DMS114 treated with DMSO at 0.1 percent for 48 hours (cell line): ENCODE data around the gene INCENP.

Experiments used
- DNase-seq: peaks from one replicate; lab custom pipeline; 2025; ENCODE audit not compliant: unreplicated experiment; lab: John Stamatoyannopoulos, UW

The INCENP gene

DNA sequence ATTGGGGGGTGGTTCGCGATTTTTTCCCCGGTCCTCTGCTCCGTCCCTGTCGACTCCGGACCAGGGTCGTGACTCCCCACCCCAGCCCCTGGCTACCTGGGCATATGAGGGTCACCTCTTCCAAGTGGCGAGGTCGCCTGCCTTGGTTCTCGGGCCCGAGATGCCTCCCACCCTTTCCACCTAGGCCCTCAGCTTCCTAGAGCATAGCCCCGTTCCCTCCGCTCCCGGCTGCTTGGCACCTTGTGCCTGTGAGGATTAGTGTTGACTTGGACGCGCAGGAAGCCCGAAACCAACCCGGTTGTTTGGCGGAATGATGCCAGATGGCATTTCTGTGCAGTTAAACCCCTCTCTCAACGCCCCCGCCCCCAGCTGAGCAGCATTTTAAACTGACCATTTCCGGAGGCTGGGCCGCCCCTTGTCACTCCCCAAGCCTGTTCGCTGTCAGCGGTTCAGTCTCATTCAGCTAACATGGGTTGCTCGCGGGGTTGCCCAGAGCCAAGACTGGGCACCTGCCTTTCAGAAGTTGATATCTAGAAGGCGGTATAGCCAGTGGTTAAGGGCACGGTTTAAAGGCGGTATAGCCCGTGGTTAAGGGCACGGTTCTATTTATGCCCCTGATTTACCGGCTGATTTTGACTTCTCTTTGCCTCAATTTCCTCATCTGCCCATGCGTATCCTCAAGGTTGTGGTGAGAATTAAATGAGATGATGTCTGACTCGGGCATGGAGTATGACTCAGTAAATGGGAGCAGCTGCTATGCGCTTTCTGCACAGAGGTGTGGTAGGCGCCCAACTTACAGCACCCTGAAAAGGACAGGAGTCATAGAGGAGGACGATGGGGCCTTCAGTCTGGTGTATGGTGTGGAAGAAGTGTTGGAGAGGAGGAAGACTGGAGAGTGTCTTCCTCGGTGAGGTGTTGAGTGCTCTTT is 639 bp downstream of the INCENP start:
- no peak for DNase-seq

DNA sequence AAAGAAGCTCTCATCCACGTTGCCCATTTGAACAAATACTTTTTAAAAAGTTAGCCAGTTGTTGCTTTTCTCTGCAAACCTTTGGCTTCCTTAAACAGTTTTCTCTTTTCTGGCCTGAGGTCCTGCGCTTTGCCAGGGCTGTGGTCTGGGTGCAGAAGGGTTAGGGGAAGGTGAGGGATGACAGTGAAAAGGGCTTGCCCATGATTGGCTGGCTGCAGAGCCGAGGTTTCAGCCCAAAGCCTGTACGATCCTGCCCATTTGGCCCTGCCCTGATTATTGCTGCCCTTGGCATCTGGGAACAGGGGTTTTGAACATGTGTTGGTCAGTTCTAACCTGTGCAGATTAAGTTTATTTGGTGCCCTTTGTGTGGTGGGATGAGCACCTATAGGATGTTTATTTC is 1.5 kb downstream of the INCENP start:
- no peak for DNase-seq

DNA sequence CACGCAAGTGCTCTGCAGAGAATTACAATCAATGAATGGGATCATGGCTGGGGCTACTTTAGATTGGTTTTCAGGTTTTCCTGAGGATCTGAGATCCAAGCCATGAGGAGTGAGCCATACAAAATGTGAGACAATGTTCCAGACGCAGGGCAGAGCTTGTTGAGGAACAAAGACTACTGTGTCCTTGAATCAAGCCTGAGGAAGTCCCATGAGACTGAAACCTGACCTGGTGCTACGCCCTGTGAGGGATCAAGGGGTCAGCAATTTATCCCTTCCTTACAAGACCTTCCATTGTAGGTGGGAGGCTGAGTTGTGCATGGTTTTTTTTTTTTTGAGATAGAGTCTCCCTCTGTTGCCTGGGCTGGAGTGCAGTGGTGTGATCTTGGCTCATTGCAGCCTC is 2.1 kb downstream of the INCENP start:
- DNase-seq = no peak

DNA sequence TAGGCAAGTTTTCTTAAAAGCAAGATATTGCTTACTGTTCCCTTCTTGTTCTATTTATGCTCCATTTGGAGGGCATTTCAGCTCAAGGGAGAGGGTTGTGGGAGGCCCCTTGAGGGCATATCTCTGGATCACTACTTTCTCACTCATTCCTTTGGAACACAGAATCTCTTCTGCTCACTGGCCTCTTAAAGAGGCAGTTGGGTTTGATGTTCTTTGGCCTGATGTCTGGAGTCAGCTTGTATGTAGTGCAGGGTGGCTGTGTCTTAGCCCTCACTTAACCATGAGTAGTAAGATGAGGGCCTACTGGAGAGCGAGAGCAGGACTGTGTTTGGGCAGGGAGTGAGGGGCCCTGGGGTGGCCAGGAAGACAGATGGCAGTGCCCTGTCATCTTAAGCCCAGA is 3.6 kb downstream of the INCENP start:
- no peak for DNase-seq

DNA sequence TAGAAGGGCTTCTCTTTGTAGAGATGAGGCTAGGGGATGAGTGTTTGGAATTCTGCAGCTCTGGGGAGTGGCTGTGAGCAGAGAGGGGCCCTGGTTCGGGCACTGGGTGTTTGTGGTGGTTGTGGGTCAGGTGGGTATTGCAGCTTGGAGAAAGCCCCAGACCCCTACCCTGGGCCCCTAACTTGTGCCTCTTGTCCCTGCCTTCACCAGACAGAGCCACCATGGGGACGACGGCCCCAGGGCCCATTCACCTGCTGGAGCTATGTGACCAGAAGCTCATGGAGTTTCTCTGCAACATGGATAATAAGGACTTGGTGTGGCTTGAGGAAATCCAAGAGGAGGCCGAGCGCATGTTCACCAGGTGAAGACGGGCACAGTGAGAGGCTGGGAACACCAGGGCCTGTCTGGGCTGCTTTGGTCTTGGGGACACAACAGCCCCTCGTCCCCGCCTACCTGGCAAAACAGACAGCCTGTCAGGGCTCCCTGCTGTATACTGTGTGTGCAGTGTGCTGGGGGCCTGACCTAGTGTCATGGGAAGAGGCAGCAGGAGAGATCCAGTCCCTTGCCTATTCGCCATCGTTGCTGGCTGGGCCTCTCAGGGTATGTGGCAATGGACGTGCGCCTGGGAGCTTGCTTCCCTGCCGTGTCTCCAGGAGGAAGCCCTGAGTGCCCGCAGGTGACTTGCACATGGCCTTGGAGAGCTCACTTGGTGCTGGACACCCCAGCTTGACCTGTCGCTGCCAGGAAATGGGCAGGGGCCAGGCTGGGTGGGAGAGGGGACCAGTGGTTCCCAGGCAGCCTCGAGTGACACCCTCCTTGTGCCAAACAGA is 4.3 kb downstream of the INCENP start:
- no peak for DNase-seq

DNA sequence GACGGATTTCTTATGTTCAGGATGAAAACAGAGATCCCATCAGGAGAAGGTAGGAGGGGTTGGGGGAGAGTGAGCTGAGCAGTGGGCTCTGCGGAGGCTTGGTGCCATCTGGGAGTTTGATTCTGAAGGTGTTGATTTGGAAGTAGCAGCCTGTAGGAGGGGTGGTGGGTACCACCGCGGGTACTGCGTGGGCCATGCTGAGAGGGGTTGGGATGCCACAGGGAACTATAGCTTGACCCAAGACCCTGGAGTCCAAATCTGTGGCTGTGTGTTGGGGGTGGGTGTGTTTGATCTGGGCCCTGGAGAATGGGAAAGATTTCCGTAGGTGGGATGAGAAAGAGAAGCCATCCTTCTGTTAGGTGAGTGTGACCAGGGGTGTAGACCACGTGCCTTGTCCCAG is 5.0 kb downstream of the INCENP start:
- DNase-seq = no peak

DNA sequence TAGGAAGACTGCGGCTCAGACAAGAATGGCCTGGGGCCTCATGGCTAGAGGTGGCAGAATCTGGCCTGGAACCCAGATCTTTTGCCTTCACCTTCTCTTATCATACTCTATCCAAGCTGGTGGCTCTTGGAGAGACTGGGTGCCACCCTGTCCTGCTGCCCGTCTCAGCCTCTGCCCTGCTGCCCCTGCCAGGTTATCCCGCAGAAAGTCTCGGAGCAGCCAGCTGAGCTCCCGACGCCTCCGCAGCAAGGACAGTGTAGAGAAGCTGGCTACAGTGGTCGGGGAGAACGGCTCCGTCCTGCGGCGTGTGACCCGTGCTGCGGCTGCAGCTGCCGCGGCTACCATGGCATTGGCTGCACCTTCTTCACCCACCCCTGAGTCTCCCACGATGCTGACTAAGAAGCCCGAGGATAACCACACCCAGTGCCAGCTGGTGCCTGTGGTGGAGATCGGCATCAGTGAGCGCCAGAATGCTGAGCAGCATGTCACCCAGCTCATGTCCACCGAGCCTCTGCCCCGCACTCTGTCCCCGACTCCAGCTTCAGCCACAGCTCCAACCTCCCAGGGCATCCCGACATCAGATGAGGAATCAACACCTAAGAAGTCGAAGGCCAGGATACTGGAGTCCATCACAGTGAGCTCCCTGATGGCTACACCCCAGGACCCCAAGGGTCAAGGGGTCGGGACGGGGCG is 5.9 kb downstream of the INCENP start:
- no peak for DNase-seq

DNA sequence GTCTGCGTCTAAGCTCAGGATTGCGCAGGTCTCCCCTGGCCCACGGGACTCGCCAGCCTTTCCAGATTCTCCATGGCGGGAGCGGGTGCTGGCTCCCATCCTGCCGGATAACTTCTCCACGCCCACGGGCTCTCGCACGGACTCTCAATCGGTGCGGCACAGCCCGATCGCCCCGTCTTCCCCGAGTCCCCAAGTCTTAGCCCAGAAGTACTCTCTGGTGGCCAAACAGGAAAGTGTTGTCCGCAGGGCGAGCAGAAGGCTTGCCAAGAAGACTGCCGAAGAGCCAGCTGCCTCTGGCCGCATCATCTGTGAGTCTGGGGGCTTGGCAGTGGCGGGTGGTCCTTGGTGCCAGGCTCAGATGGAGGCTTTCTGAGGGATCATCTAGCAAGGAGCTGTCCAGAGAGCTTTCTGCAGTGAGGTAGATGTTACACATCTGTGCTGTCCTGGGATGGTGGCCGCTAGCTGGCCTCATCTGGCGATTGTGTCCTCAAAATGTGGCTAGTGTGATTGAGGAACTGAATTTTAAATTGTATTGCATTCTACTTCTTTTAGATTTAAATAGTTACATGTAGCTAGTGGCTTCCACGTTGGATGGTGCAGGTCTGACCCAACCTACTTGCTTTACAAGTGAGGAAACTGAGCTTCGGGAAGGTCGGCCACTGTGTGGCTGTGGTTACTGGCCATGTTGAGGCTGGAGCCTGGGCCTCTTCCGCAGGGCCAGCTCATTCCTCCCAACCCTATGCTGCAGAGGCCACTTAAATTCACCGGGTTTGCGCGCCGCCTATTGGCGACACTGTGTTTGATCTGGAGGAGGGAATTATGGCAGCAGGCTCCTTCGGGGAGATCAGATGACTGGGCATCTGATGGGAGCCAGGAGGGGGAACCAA is 6.7 kb downstream of the INCENP start:
- no peak for DNase-seq

DNA sequence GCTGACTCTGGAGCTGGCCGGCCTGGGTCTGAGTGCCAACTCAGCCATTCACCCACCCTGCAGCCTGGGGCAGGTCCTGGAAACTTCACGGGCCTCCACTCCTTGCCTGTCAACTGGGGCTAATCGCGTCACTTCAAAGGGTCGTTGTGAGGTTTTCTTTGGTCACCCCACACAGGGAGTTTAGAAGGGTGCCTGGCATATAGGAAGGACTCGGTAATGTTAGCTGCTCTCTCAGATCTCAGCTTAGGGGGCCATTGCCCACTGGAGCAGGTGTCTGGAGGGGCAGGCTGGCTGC is 7.3 kb downstream of the INCENP start:
- DNase-seq = no peak

DNA sequence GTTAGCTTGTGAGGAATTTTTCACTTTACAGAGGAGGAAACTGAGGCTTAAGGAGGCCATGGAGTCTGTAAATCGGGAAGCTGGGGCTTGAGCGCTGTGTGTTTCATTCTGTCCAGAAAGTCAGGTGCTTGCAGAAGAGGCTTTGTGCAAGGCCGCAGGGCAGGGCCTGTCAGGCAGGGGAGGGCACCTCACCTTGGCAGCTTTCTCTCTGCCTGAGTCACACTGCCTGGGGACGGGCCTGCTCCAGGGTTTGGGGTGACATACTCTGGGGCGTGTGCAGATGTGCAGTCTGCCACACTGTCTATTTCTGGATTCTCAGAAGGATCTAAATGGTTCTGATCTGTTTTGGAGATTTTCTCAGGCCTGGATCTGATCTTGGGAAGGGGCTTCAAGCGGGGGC is 8.4 kb downstream of the INCENP start:
- DNase-seq = no peak

DNA sequence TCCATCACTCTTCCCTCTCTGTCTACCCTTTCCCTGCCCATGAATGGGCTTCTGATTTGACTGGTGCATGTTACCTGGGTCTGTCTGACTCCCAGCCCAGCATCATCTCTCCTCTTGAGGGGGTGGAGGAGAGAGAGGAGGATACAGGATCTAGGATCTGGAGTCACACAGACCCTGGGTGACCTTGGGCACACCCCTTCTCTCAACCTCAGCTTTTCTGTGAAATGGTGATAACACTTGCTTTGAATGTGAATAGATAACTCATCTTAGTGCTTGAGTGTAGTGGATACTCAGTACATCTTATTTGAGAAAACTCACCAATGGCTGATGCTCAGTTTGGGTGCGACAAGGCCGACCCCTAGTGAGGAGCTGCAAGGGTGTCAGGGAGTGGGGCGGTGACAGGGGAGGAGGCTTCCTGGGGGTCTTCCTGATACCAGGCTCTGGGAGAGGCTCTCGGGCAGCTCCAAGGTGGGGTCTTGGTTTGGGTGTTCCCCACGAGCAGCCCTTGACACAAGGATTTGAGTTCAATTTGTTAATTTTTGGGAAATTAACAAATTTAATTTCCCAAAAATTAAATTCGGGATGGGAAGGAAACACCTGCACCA is 9.0 kb downstream of the INCENP start:
- no peak for DNase-seq

DNA sequence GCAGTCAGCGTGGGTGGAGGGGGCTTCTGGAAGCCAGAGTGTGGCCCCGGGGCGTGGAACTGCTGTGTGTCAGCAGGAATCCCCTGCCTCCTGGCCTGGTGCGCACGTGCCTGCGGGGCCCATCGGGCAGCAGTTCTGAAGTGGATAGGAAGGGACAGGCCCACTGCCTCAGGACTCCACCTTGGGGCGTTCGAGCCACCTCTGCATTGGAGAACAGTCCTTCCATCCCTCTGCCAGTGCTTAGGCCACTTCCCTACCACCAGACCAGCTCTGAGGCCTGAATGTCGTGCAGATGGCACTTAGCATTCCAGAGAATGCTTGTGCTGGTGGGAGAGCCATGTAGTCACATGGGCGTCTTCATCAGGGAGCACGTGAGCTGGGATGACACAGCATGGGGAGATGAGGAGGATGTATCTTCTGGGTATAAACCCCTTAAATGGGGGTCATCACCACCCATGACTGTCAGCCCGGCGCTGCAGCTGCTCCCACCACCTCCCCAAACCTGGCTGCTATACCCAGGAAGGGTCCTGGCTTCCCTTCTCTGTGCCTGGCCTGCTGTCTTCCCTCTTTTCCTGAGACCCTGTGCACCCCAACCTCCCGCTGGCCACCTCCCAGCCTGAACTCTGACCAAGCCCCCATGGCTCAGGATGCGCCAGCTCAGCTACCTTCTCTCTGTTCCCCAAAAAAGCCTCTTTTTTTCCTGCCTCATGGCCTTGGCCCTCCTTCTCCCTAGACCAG is 9.7 kb downstream of the INCENP start:
- no peak for DNase-seq

DNA sequence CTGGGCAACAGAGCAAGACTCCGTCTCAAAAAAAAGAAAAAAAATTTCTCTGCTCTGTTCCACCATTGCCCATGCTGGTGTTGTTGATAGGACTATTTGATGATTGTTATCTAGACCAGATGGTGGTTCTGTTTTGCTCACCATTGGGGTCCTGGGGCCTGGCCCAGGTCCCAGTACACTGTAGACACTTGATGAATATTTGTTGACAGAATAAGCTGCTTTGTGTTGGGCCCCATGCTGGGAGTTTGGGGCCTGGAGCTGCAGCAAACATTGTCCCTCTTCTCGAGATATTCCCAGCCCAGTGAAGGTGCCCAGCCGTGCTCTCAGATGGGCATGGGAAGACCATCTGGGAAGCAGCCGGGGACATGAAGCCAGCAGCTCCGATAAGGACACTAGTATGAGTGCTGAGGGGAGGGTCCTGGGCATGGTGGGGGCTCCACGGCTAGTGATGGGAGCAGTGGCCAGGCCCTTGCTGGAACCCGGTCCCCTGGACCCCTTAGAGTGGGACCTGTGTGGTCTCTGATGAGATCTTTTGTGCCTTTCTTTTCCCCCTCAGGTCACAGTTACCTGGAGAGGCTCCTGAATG is 13.6 kb downstream of the INCENP start:
- DNase-seq = no peak

DNA sequence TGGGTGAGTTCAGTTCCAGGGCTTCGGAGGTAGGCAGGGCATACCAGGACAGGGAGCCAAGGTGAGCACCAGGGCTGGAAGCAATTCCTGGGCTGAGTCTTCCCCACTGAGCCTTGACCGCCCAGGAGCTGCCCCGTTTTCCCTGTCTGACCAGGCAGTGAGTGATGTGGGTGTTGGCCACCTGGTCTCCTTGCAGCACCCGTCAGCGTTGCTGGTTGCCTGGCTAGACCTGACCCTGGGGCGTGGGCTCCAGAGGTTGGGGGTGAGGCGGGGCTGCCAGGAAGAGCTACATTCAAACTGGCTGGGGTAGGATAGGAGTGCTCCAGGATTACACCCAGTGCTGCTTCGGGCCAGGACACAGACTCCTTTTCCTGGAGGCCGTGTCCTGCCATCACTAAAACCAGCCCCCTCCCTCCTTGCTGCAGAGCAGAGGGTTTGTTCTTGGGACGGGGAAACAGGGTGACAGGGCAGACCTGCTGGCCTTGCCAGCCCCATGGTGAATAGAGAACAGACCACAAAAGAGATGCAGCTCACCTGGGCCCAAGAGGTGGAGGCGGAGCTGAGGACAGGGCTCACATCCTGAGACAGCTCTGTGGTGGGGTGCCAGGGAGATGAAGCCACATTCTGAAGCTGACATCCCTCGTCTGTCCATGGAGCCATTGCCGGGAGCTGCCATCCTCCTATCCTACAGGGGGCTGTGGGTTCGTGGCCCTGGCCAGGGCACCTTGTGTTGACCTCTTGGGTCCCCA is 14.2 kb downstream of the INCENP start:
- DNase-seq = no peak

DNA sequence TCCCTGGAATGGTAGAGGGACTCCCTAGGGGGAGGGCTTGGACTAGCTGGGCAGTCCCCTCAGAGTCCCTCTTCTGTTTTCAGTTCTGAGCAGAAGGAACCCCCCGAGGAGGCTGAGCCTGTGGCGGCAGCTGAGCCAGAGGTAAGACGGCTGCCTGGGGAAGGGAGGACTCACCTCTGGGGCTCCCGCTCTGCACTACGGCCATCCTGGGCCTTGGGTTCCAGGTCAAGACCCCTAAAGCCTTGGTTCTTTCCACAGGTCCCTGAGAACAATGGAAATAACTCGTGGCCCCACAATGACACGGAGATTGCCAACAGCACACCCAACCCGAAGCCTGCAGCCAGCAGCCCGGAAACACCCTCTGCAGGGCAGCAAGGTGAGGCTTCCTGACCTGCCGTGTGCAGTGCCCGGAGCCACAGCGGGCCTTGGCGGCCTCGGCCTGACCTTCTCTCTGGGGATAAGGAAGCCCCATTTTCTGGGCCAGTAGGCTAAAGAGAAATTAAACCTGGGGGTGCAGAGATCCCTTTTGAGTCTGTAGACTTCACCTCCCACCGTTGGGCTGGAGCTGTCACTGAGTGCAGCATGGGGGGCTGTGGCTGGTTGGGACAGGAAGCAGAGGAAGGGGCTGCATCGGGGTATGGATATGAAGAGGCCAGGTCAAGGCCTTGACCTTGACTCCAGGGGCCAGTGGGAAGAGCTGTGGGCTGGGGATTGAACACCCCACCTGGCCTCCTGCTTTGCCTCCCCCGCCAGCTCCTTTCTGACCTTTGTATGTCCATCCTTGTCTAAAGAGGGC is 15.0 kb downstream of the INCENP start:
- no peak for DNase-seq

DNA sequence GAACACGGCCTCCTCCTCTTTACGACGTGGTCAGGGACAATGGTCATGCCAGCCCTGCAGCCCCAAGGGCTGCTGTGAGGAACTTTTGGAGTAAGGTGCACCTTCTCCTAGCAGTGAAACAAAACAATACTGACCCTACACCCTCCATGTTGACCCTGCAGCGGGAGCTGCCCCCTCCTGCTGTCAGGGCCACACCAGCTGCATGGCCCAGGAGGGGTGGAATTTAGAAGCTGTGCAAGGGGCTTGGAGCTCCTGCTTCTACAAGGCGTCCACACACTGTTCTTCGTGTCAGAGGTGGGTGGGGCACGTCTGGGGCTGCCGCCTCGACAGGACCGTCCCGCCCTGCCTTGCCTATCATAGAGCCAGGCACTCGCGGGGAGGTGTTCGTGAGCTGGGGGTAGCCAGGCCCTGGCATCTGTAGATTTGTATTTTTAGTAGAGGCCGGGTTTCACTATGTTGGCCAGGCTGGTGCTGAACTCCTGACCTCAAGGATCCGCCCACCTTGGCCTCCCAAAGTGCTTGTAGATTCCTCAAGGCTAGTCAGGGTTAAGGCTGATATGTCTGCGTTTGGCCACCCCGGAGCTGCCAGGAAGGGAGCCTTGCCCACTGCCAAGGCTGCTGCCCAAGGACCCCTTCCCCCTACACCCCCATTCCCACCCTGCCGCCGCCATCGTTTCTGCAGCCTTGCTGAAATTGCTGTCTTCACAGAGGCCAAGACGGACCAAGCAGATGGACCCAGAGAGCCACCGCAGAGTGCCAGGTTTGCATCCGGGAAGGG is 15.9 kb downstream of the INCENP start:
- DNase-seq = no peak
